HTERT RPE-1 (cell line): ENCODE results near the gene ARHGAP27.
"Not testable (repeated sequence)": the region's sequence is repeated elsewhere in the genome, so short reads cannot be mapped to it uniquely, and the experiment has no call there.

Experiments used
- in situ Hi-C: fragments of 300-500 bp; cut with MboI; formaldehyde crosslinking; loops from 4 replicates; pipeline ENCODE4 v1.14.3; 2020; ENCODE audit warnings: low sequenced_read_pairs

Gene ARHGAP27

DNA sequence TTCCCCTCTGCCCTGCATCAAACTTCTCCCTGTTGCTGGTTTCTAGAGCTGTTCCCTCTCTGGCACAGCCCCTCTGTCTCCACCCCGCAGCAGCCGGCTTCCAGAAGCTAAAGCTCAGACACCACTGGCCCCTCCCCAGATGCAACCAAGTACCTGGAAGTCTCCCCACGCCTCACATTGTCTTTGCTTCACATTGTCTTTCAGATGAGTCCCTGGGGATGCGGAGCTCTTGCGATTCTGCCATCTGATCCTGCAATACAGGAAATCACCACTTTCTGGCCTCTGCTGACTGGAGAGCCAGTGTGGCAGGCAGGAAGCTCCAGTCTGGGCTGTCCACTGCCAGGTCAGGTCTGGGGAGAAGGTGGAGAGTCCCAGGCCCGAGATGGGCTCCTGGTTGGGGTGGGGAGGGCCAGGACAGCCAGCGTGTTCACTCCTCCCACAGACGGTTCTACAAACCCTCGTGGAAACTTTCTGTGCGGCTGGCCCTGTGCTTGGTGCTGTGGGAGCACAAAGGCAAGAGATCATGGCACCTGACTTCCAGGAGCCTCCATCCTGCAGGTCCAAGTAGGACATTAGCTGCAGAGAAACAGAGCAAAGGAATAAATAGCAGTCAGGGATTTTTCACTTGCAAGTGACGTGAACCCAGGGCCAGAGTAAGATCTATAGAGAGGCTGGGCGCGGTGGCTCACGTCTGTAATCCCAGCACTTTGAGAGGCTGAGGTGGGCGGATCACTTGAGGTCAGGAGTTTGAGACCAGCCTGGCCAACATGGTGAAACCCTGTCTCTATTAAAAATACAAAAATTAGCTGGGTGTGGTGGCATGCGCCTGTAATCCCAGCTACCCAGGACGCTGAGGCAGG lies 67.9 kb downstream of the ARHGAP27 start:
- in situ Hi-C loops = no loop called here

GRCh38 chr17:45363498-45363897 lies 69.2 kb downstream of the ARHGAP27 start:
- in situ Hi-C loops = no loop called here

- in situ Hi-C loops = no loop called here
Observed at GRCh38 chr17:45361976-45362375, 70.7 kb downstream of the ARHGAP27 start.

DNA sequence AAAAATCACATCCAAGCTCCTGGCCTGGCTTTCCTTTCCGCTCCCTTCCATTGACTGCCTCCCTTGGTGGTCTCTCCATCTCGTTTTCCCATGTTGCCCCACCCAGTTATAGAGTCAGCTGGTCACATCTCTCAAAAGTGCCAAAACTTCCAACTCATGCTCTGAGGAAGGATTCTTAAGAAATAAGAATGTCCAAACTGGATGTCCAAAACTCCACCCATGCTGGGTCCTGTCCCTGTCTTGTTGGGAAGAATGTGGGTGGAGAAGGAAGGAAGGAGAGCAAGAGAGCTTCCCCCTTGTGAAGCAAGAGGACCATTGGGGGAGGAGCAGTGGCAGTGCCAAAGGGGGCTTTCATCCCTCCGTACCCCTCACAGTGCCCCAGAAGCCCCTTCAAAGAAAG lies 71.2 kb downstream of the ARHGAP27 start:
- in situ Hi-C loops = no loop called here

- in situ Hi-C loops = no loop called here
Observed at GRCh38 chr17:45357364-45357997, 75.2 kb downstream of the ARHGAP27 start.

GRCh38 chr17:45355087-45355486 lies 77.6 kb downstream of the ARHGAP27 start:
- in situ Hi-C loops = no loop called here

DNA sequence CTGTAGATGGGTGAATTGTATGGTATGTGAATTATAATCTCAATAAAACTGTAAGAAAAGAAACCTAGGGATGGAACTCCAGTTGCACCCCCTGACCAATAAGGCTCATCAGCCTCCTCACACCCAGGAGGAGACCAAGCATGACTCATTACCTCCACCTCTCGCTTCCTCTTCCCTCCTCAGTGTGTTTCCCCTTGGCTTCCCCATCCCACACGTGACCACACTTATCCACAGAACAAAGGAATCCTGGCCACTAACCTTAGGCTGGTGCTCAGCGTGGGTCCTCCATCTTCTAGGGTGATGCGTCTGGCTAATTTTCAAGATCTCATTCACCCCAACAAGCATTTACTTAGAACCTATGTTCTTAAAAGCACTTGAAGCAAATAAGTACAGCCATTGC lies 79.6 kb downstream of the ARHGAP27 start:
- in situ Hi-C loops = no loop called here

GRCh38 chr17:45351831-45352230 lies 80.8 kb downstream of the ARHGAP27 start:
- in situ Hi-C loops = no loop called here

- in situ Hi-C loops = no loop called here
Observed at GRCh38 chr17:45347444-45347843, 85.2 kb downstream of the ARHGAP27 start.

DNA sequence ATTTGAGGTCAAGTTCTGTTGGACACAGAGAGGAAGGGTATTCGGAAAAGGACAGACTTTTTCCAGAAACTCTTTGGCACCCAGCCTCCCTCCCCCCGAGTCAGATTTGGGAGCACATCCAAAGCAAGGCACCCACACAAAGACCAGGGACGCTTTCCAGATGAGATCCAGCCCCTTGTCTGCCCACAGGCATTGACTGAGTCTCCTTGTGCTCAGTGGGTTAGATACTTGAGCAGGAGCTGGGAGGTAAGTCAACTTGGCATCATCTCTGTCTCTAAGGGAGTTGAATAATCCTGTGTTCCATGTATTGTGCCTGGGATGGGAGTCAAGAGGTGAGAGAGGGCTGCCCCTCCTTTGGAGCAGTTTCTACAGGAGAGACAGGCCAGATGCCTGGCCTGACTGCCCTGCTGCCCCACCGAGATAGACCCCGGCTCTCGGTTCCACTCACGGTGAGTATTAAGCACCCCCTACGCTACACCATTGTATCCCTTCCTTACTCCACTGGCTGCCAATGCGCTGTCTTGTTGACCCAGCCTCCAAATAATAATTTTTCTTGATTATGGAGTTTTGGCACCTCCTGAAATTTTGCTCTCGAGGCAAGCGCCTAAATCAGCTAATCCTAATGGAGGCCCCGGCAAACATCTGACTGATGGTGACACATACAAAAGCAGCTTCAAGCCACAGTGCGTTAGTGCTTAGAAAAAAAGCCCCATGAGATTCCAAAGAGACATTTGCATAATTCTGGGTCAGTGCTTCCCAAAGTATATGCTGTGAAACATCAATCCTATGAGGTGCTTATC lies 86.3 kb downstream of the ARHGAP27 start:
- in situ Hi-C loops = no loop called here

DNA sequence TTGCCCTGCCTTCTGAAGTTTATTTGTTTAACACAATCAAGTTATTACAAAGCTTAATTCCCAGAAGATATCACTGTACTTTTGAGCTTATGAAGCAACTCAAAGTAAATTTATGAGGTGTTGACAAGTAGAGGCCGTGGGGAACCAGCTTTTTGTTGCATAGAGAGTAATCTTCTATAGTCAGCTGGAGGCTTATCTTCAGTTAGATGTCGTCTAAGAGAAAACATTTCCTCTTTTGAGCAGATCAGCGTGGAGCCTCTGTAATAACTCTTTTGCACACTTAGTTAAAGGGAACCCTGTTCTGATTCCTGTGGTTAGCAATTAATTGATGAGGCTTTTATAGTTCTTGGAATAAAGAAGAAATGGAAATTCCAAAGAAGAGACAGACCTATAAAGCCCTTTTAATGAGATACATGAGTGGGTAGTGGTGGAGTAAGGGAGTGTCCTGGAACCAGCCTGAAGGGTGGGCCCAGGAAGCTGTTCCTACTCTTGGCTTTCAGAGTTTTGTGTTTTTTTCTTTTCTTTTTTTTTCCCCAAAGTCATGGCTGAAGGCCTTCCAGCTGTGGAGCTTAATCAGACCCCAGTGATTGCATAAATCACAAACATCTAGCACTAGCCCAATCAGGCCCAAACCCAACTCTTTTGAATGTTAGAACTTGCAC lies 87.0 kb downstream of the ARHGAP27 start:
- in situ Hi-C loops = no loop called here

DNA sequence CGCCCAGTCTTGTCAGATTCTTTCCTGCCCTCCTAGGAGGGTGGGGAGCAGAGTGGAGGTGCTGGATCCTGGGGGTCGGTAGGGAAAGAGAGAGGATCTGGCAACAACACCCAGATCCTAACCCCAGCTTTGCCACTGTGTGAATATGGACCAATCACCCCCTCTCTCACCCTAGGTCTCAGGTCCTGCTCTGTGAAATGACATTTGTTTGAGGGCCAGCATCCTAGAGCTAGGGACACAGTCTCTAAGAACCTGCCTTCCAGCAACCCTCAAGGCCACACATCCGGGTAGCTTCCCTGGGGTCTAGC lies 87.5 kb downstream of the ARHGAP27 start:
- in situ Hi-C loops = no loop called here

GRCh38 chr17:45343967-45344664 lies 88.6 kb downstream of the ARHGAP27 start:
- in situ Hi-C loops = not testable (repeated sequence)
